Measurements from ENCODE around the gene SHTN1.

DNA sequence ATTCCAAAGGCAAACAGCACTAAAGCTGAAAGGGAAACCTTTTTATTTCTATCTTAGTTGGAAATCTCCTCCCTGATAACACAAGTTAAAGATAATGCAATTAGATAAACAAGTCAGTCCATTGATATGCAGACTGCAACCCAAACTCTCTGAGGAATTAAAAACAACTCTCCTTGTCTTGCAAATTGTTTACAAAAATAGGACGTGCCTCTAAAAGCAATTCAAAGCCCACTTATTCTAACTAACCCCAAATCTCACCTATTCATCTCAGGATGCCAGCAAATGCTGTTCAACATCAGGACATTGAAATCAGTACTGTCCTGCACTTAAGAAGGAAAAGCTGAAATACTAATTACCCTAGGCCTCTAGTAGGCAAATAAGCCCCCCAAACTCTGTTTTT is 12.8 kb downstream of the SHTN1 start:
- no peak for TF ChIP-seq POLR2AphosphoS5 (IDR thresholded peaks at IDR 0.05; ENCODE audit: insufficient read depth, low read depth, low read length)
- TF ChIP-seq, protein P1, sequence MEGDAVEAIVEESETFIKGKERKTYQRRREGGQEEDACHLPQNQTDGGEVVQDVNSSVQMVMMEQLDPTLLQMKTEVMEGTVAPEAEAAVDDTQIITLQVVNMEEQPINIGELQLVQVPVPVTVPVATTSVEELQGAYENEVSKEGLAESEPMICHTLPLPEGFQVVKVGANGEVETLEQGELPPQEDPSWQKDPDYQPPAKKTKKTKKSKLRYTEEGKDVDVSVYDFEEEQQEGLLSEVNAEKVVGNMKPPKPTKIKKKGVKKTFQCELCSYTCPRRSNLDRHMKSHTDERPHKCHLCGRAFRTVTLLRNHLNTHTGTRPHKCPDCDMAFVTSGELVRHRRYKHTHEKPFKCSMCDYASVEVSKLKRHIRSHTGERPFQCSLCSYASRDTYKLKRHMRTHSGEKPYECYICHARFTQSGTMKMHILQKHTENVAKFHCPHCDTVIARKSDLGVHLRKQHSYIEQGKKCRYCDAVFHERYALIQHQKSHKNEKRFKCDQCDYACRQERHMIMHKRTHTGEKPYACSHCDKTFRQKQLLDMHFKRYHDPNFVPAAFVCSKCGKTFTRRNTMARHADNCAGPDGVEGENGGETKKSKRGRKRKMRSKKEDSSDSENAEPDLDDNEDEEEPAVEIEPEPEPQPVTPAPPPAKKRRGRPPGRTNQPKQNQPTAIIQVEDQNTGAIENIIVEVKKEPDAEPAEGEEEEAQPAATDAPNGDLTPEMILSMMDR (IDR thresholded peaks at IDR 0.05; ENCODE audit: extremely low read depth in 1 of 2, insufficient read depth in 1 of 2, low read depth in 1 of 2, low read length in 2 of 2), result no peak
- no peak for TF ChIP-seq POLR2A (IDR thresholded peaks at IDR 0.05; ENCODE audit: low read depth, low read length)
